K562 (cell line): ENCODE data around the gene ZER1. TPM values are rescaled to one million over a fixed set of nuclear protein-coding genes. Genes with fewer than 3 reads are reported as not detected.

Experiments
- ATAC-seq: fragments of 200-7000 bp; cut with Tn5 transposase; 3 replicates; pipeline ENCODE4 v1.9.1; 2020; ENCODE audit warnings: moderate library complexity
- BruUV-seq: library from RNA; stranded (reverse); fragments of 400-500 nt; replicated peaks from 2 replicates; lab custom pipeline; 2021; lab: Mats Ljungman, UMichigan
- CTCF ChIA-PET: fragments of 300-600 bp; formaldehyde crosslinking; extraction: SDS; loops from one replicate; lab custom pipeline; 2021; ENCODE audit warnings: low intra/inter-chr PET ratio; lab: Yijun Ruan, JAX
- POLR2A ChIA-PET: fragments of 300-600, 350-650 bp; sonication (Branson Sonifier 250); formaldehyde crosslinking; extraction: SDS; loops from one replicate; lab custom pipeline; 2021; ENCODE audit warnings: antibody characterized with exemption, inconsistent platforms; lab: Yijun Ruan, JAX
- DNase-seq, 4 experiments: peaks; one replicate each; pipeline versions ENCODE4 v3.0.0 to v3.0.0-alpha.2; 2011 to 2018; ENCODE audit warnings: low spot score in 3 of 4, mixed read lengths in 3 of 4; ENCODE audit errors: extremely low read depth in 1 of 4
- FAIRE-seq: peaks from 2 replicates; lab custom pipeline; 2011; peaks lifted over from hg19 to GRCh38; lab: Jason Lieb, UNC
- H2AFZ ChIP-seq: 2 replicates; pipeline ENCODE4 v1.6.0; 2011; ENCODE audit warnings: low read depth, low read length, control low read depth, inconsistent platforms
- H3K27ac ChIP-seq: fragments of 200-600 bp; 3 replicates; pipeline ENCODE4 v1.8.0; 2011; ENCODE audit warnings: low read depth, mild to moderate bottlenecking, control low read depth, inconsistent platforms, low read length, moderate library complexity, mixed read lengths; ENCODE audit errors: extremely low read depth
- H3K27me3 ChIP-seq, 2 experiments: fragments of 300-600 bp in 1 of 2; 2 replicates in 1 of 2; 3 replicates in 1 of 2; pipeline versions ENCODE4 v1.6.0 to v1.8.0; 2011; ENCODE audit warnings: inconsistent platforms in 2 of 2, low read length in 2 of 2, mild to moderate bottlenecking in 1 of 2, mixed read lengths in 1 of 2, moderate library complexity in 1 of 2; ENCODE audit not compliant: control insufficient read depth in 2 of 2, insufficient read depth in 2 of 2
- H3K36me3 ChIP-seq: fragments of 300-600 bp; 3 replicates; pipeline ENCODE4 v1.8.0; 2011; ENCODE audit warnings: mild to moderate bottlenecking, low read length, inconsistent platforms; ENCODE audit not compliant: control insufficient read depth, insufficient read depth
- H3K4me1 ChIP-seq, 2 experiments: fragments of 200-600 bp in 1 of 2; replicated peaks in 1 of 2; 2 replicates in 1 of 2; 3 replicates in 1 of 2; pipeline versions ENCODE4 v1.5.1 to v1.8.0; 2011; ENCODE audit warnings: inconsistent platforms in 2 of 2, low read length in 2 of 2, mild to moderate bottlenecking in 1 of 2, mixed read lengths in 1 of 2, moderate library complexity in 1 of 2; ENCODE audit not compliant: control insufficient read depth in 2 of 2, insufficient read depth in 2 of 2
- H3K4me2 ChIP-seq: 2 replicates; pipeline ENCODE4 v1.6.1; 2011; ENCODE audit warnings: low read length, control low read depth, inconsistent platforms, mixed read lengths; ENCODE audit not compliant: insufficient read depth
- H3K4me3 ChIP-seq: fragments of 200-600 bp; sonication (generic), shearing (Covaris generic); 2 replicates; pipeline ENCODE4 v1.5.1; 2016; ENCODE audit warnings: control low read depth, inconsistent platforms
- H3K79me2 ChIP-seq: fragments of 200-600 bp; 3 replicates; pipeline ENCODE4 v1.8.0; 2011; ENCODE audit warnings: low read length, inconsistent platforms; ENCODE audit not compliant: control insufficient read depth, insufficient read depth
- H3K9ac ChIP-seq, 2 experiments: 2 replicates each; pipeline versions ENCODE4 v1.6.0 to v1.6.1; 2011; ENCODE audit warnings: low read depth in 2 of 2, low read length in 2 of 2, control low read depth in 1 of 2, inconsistent platforms in 1 of 2, mild to moderate bottlenecking in 1 of 2, mixed read lengths in 1 of 2; ENCODE audit not compliant: insufficient read depth in 1 of 2
- H3K9me1 ChIP-seq: one replicate; pipeline ENCODE4 v1.6.0; 2011; ENCODE audit warnings: inconsistent platforms, mild to moderate bottlenecking, low read length, moderate library complexity; ENCODE audit not compliant: control insufficient read depth, insufficient read depth
- H3K9me3 ChIP-seq: replicated peaks from 2 replicates; pipeline ENCODE4 v1.5.1; 2011; ENCODE audit warnings: low read depth, low read length, inconsistent platforms; ENCODE audit not compliant: control insufficient read depth, insufficient read depth
- H4K20me1 ChIP-seq: replicated peaks from 2 replicates; pipeline ENCODE4 v1.6.1; 2011; ENCODE audit warnings: low read length, inconsistent platforms, mixed read lengths; ENCODE audit not compliant: control insufficient read depth, insufficient read depth
- ASH1L ChIP-seq: fragments of 450-650 bp; IDR thresholded peaks from 2 replicates; pipeline ENCODE4 v1.6.1; 2018; ENCODE audit warnings: borderline replicate concordance, mild to moderate bottlenecking, low read depth; ENCODE audit not compliant: partially characterized antibody
- MYNN ChIP-seq, 2 experiments: sonication (generic); formaldehyde crosslinking in 1 of 2; IDR thresholded peaks; 2 replicates each; pipeline versions ENCODE4 v1.5.0 to v1.6.1; 2016 to 2020; ENCODE audit warnings: antibody characterized with exemption in 1 of 2, missing genetic modification reagents in 1 of 2
- POLR2G ChIP-seq: fragments of 200-400 bp; formaldehyde crosslinking; IDR thresholded peaks from 2 replicates; pipeline ENCODE4 v1.6.1; 2017; ENCODE audit warnings: low read depth, mild to moderate bottlenecking, antibody characterized with exemption, low read length, moderate library complexity
- RBFOX2 ChIP-seq: fragments of 200-400 bp; formaldehyde crosslinking; IDR thresholded peaks from 2 replicates; pipeline ENCODE4 v1.6.1; 2017; ENCODE audit warnings: low read depth, mild to moderate bottlenecking, low read length, moderate library complexity
- XRCC5 ChIP-seq: fragments of 200-400 bp; formaldehyde crosslinking; IDR thresholded peaks from 2 replicates; pipeline ENCODE4 v1.6.1; 2017; ENCODE audit warnings: low read depth, mild to moderate bottlenecking, low read length
- ZNF184 ChIP-seq: sonication (generic); formaldehyde crosslinking; IDR thresholded peaks from 2 replicates; pipeline ENCODE4 v1.5.0; 2020; ENCODE audit warnings: missing genetic modification reagents
- WGBS: fragments of 100-300 bp; shearing (Covaris generic); methylation state at CpG from one replicate; pipeline ENCODE4 v1.1.6; 2016; ENCODE audit warnings: low coverage, mixed read lengths; ENCODE audit not compliant: insufficient coverage; ENCODE audit errors: missing lambda C conversion rate; 5-methylcytosine and 5-hydroxymethylcytosine counted together
- in situ Hi-C: fragments of 300-500 bp; cut with MboI; formaldehyde crosslinking; loops from 4 replicates; pipeline ENCODE4 v1.15.0; 2018; ENCODE audit warnings: inconsistent platforms, mixed read lengths
- intact Hi-C: fragments of 100-400 bp; cut with micrococcal nuclease; formaldehyde crosslinking; loops from 2 replicates; pipeline ENCODE4 v1.14.2; 2022
- polyA plus RNA-seq, 8 experiments: library from polyadenylated mRNA; depleted of rRNA in 4 of 8; stranded (reverse) in 5 of 8; unstranded in 3 of 8; fragments of >200 nt; fragmentation: Nextera tagmentation in 2 of 8; fragmentation: Illumina TruSeq in 1 of 8; extraction: Ambion mirVana in 2 of 8; extraction: Trizol in 1 of 8; gene quantifications; 2 replicates each; pipeline versions ENCODE4 v1.2.1 to v1.2.3, GENCODE V29; 2011 to 2014; ENCODE audit warnings: inconsistent platforms in 1 of 8, missing spikeins in 1 of 8
- total RNA-seq, 7 experiments: library from RNA; depleted of rRNA in 6 of 7; stranded (reverse); fragments of >200 nt in 6 of 7; fragmentation: Illumina TruSeq in 2 of 7; extraction: Trizol in 2 of 7; gene quantifications; 2 replicates each; pipeline versions ENCODE4 v1.2.1 to v1.2.3, GENCODE V29; 2011 to 2021; ENCODE audit warnings: low replicate concordance in 1 of 7
- TF ChIP-seq, protein P1 (sequence below): fragments of 250-450 bp; sonication (Bioruptor Pico); IDR thresholded peaks from 2 replicates; pipeline ENCODE4 v1.6.1; 2021; ENCODE audit warnings: mild to moderate bottlenecking
- TF ChIP-seq, protein P2 (sequence below): fragments of 450-650 bp; IDR thresholded peaks from 2 replicates; pipeline ENCODE4 v1.6.1; 2018; ENCODE audit not compliant: partially characterized antibody

The ZER1 gene
- total and polyA plus RNA-seq, 9 of the 15 experiments (the other 6 are each of a cell fraction or from before 2014, with no cell fraction given) = 0.07 to 10.7 (median 6.2) TPM

DNA sequence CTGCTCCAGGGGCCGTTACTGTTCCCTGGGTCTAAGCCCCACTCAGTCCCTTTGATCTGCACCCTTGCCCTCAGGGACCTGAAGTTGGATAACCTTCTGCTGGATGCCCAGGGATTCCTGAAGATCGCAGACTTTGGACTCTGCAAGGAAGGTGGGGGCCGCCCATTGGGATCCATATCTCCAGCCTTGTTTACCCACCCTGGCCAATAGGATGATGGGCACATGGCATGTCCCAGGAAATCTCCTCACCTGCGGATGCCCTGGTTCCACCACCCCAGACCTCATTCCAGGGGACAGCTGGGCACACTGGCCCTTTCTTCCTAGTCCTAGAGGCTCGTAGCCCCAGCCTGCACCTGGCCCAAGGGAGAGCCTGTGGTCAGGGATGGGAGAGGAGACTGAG lies 53.3 kb downstream of the ZER1 start:
- ATAC-seq (no peak), DNase-seq (no peak), FAIRE-seq (no peak)
- POLR2A ChIA-PET = interaction anchor here (0.8 kb wide), 1 partner anchor 9 kb away, joined by 3 read pairs; no protein-coding TSS in a partner anchor
- Histone ChIP-seq H3K27ac (no peak overlapping the region), H3K4me2 (no peak overlapping the region), H3K9me1 (peaks cover 2% of the 10 kb centered on the region), H3K79me2 (peaks cover 2% of the 10 kb centered on the region; the same call in 1 of the 3 replicates), H3K36me3 (peaks cover 69% of the 10 kb centered on the region; the same call in 2 of the 3 replicates), H2AFZ (no peak overlapping the region), H3K9me3 (no peaks in the 10 kb centered on the region), H4K20me1 (no peaks in the 10 kb centered on the region), H3K4me1 (peaks cover 8 to 33% of the 10 kb centered on the region in 2 experiments; a peak in 4 of 5 replicates), H3K9ac (no peak overlapping the region), H3K27me3 (no peaks in the 10 kb centered on the region), H3K4me3 (no peak overlapping the region)
- intact Hi-C loops = no loop called here
- in situ Hi-C loops = loop anchor here (5.0 to 10.0 kb wide), 2 partner anchors 71 to 294 kb away; partner anchors contain the start of gene CERCAM
- WGBS = 88% methylated on average over 3 of the region's 5 CpGs
- BruUV-seq = no TSS peak
- TF ChIP-seq MYNN (IDR thresholded peaks at IDR 0.05) = no peak
- no peak for TF ChIP-seq MYNN (CRISPR knock-in tag; IDR thresholded peaks at IDR 0.05)
- peak; percentile 36; the same call in 1 of the 2 replicates for TF ChIP-seq RBFOX2
- CTCF ChIA-PET = interaction anchor here (0.6 kb wide), 1 partner anchor 93 kb away, joined by 3 read pairs; no protein-coding TSS in a partner anchor

DNA sequence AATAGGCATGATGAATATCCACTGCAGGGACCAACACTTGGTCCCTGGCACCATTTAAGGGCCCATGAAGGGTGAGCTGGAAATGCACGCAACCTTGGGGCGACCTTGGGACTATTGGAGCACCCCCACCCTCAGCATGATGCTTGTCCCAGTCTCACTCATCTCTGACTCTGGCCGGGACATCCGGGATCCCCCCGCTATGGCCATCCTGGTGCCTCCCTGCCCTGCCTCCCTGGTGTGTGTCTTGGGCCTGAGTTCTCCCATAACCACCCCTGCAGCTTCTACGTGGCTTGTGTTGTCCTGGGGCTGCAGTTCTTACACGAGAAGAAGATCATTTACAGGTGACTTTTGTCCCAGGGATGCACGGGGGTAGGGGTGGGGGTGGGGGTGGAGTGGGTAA lies 53.7 kb downstream of the ZER1 start:
- peaks cover 2% of the 10 kb centered on the region for H3K9me1 ChIP-seq
- no peaks in the 10 kb centered on the region for H3K27me3 ChIP-seq
- CTCF ChIA-PET = interaction anchor here (0.6 kb wide), 1 partner anchor 94 kb away, joined by 3 read pairs; no protein-coding TSS in a partner anchor
- H4K20me1 ChIP-seq = no peaks in the 10 kb centered on the region
- H3K36me3 ChIP-seq = peaks cover 73% of the 10 kb centered on the region; the same call in 2 of the 3 replicates
- H3K4me1 ChIP-seq = peaks cover 6 to 28% of the 10 kb centered on the region in 2 experiments; a peak in 4 of 5 replicates
- no peaks in the 10 kb centered on the region for H3K79me2 ChIP-seq
- 85% methylated on average over 7 of the region's 8 CpGs for WGBS
- no peak for DNase-seq
- BruUV-seq = no TSS peak
- no peak for ATAC-seq
- H3K4me3 ChIP-seq = no peak overlapping the region
- FAIRE-seq = no peak
- intact Hi-C loops = no loop called here
- in situ Hi-C loops = loop anchor here (5.0 to 10.0 kb wide), 2 partner anchors 71 to 293 kb away; partner anchors contain the start of gene CERCAM
- H3K9ac ChIP-seq = no peak overlapping the region
- H3K27ac ChIP-seq = no peak overlapping the region
- H3K4me2 ChIP-seq = no peak overlapping the region
- POLR2A ChIA-PET = interaction anchor here (0.8 kb wide), 1 partner anchor 9 kb away, joined by 3 read pairs; no protein-coding TSS in a partner anchor
- H2AFZ ChIP-seq = no peak overlapping the region
- H3K9me3 ChIP-seq = no peaks in the 10 kb centered on the region
- TF ChIP-seq XRCC5 (no peak), ASH1L (no peak), ZNF184 (CRISPR knock-in tag) (no peak), POLR2G (peak; percentile 34; the same call in 1 of the 2 replicates)
- TF ChIP-seq, protein P1, sequence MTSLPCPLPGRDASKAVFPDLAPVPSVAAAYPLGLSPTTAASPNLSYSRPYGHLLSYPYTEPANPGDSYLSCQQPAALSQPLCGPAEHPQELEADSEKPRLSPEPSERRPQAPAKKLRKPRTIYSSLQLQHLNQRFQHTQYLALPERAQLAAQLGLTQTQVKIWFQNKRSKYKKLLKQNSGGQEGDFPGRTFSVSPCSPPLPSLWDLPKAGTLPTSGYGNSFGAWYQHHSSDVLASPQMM (CRISPR knock-in tag) = no peak
- TF ChIP-seq, protein P2, sequence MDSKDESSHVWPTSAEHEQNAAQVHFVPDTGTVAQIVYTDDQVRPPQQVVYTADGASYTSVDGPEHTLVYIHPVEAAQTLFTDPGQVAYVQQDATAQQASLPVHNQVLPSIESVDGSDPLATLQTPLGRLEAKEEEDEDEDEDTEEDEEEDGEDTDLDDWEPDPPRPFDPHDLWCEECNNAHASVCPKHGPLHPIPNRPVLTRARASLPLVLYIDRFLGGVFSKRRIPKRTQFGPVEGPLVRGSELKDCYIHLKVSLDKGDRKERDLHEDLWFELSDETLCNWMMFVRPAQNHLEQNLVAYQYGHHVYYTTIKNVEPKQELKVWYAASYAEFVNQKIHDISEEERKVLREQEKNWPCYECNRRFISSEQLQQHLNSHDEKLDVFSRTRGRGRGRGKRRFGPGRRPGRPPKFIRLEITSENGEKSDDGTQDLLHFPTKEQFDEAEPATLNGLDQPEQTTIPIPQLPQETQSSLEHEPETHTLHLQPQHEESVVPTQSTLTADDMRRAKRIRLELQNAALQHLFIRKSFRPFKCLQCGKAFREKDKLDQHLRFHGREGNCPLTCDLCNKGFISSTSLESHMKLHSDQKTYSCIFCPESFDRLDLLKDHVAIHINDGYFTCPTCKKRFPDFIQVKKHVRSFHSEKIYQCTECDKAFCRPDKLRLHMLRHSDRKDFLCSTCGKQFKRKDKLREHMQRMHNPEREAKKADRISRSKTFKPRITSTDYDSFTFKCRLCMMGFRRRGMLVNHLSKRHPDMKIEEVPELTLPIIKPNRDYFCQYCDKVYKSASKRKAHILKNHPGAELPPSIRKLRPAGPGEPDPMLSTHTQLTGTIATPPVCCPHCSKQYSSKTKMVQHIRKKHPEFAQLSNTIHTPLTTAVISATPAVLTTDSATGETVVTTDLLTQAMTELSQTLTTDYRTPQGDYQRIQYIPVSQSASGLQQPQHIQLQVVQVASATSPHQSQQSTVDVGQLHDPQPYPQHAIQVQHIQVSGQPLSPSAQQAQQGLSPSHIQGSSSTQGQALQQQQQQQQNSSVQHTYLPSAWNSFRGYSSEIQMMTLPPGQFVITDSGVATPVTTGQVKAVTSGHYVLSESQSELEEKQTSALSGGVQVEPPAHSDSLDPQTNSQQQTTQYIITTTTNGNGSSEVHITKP = peak; percentile 37
